Kidney (tissue), 14 donors: ENCODE measurements around the gene FOXA1. TPM values are rescaled to one million over a fixed set of nuclear protein-coding genes. Genes with fewer than 3 reads are reported as not detected.
A peak's percentile ranks its signal among the peaks of the same experiment; 100 is the strongest.

Experiments used
- DNase-seq, 5 donors: peaks; one replicate each; pipeline ENCODE4 v3.0.0-alpha.2; 2013 to 2020
- FAIRE-seq: peaks from 2 replicates; lab custom pipeline; 2012; peaks lifted over from hg19 to GRCh38; lab: Jason Lieb, UNC
- H3K27ac ChIP-seq, 2 donors: one replicate each; pipeline ENCODE4 v1.7.0; 2013; ENCODE audit warnings: low read depth in 2 of 2, low read length in 2 of 2, inconsistent platforms in 1 of 2
- H3K27me3 ChIP-seq: one replicate; pipeline ENCODE4 v1.7.1; 2013; ENCODE audit warnings: low read length, inconsistent platforms; ENCODE audit not compliant: control insufficient read depth, insufficient read depth
- H3K36me3 ChIP-seq, 3 donors: one replicate each; pipeline versions ENCODE4 v1.7.0 to v1.7.1; 2013; ENCODE audit warnings: low read length in 3 of 3, control low read depth in 1 of 3, inconsistent platforms in 1 of 3; ENCODE audit not compliant: insufficient read depth in 3 of 3, control insufficient read depth in 2 of 3
- H3K4me1 ChIP-seq, 3 donors: one replicate each; pipeline versions ENCODE4 v1.7.0 to v1.7.1; 2013; ENCODE audit warnings: low read length in 3 of 3, inconsistent platforms in 1 of 3, low read depth in 1 of 3; ENCODE audit not compliant: control insufficient read depth in 2 of 3, insufficient read depth in 2 of 3
- H3K4me3 ChIP-seq, 3 donors: one replicate each; pipeline versions ENCODE4 v1.7.0 to v1.8.1; 2013; ENCODE audit warnings: low read length in 3 of 3, control low read depth in 1 of 3, inconsistent platforms in 1 of 3
- H3K9ac ChIP-seq, 3 donors: one replicate each; pipeline versions ENCODE4 v1.7.0 to v1.7.1; 2013; ENCODE audit warnings: low read length in 3 of 3, control low read depth in 1 of 3, inconsistent platforms in 1 of 3
- H3K9me3 ChIP-seq, 3 donors: one replicate each; pipeline versions ENCODE4 v1.7.0 to v1.7.1; 2013; ENCODE audit warnings: low read length in 3 of 3, control low read depth in 1 of 3, inconsistent platforms in 1 of 3; ENCODE audit not compliant: control insufficient read depth in 2 of 3, insufficient read depth in 1 of 3
- CTCF ChIP-seq: IDR thresholded peaks from 3 replicates; pipeline ENCODE4 v1.5.1; 2012; ENCODE audit warnings: mild to moderate bottlenecking, moderate library complexity, borderline replicate concordance; ENCODE audit not compliant: insufficient read depth; ENCODE audit errors: extremely low read depth
- intact Hi-C: fragments of 100-400 bp; cut with DNase I; formaldehyde crosslinking; loops from one replicate; pipeline ENCODE4 v1.11.1; 2022
- polyA plus RNA-seq: library from polyadenylated mRNA; stranded (reverse); fragments of 350-450 nt; fragmentation: Illumina TruSeq; extraction: RNeasy Lipid Tissue Mini Kit (QIAGEN cat#74804); gene quantifications from one replicate; pipeline ENCODE4 v1.2.3, GENCODE V29; 2014; ENCODE audit warnings: low read depth, low replicate concordance; ENCODE audit not compliant: insufficient read depth
- total RNA-seq: library from RNA; stranded (reverse); fragmentation: NEBNext Ultra II Directional; extraction: Animal tissue kit (Norgen Biotek cat#: 25700); gene quantifications from one replicate; pipeline ENCODE4 v1.2.1, GENCODE V29; 2021
- donor health status: control.
- donor health status: control.
- donor health status: control.
- donor health status: control.
- donor health status: control.
- donor health status: DM: yes; HTN: yes; CAD: no.
- donor health status: Normal renal cell carcinoma (clear cell type).

Gene FOXA1
- total and polyA plus RNA-seq, 2 donors from 2014 or later, result not detected

- no peak overlapping the region for H3K27ac ChIP-seq
- peaks cover 0 to 16% (median 7%) of the 10 kb centered on the region in 3 donors for H3K9me3 ChIP-seq
- no peaks in the 10 kb centered on the region for H3K4me1 ChIP-seq
- H3K36me3 ChIP-seq, result no peaks in the 10 kb centered on the region
- H3K4me3 ChIP-seq, result no peak overlapping the region
- FAIRE-seq (no peak), DNase-seq (peak in 2 of 5 donors; percentile 30 to 39)
- H3K9ac ChIP-seq, result no peak overlapping the region
- no peak for TF ChIP-seq CTCF
- intact Hi-C loops, result no loop called here
- peaks cover 26% of the 10 kb centered on the region for H3K27me3 ChIP-seq
Observed at GRCh38 chr14:37610945-37611523, 16.0 kb upstream of the FOXA1 start.

- intact Hi-C loops, result no loop called here
- Histone ChIP-seq H3K27ac (no peak overlapping the region), H3K4me1 (no peaks in the 10 kb centered on the region), H3K36me3 (no peaks in the 10 kb centered on the region), H3K9me3 (peaks cover 0 to 3% (median 2%) of the 10 kb centered on the region in 3 donors), H3K27me3 (peaks cover 46% of the 10 kb centered on the region), H3K4me3 (no peak overlapping the region), H3K9ac (no peak overlapping the region)
- no peak for TF ChIP-seq CTCF
- FAIRE-seq (no peak), DNase-seq (no peak)
Observed at GRCh38 chr14:37608649-37609048, 13.6 kb upstream of the FOXA1 start.

- intact Hi-C loops, result no loop called here
- H3K4me3 ChIP-seq, result no peak overlapping the region
- TF ChIP-seq CTCF, result no peak
- no peaks in the 10 kb centered on the region for H3K9me3 ChIP-seq
- H3K4me1 ChIP-seq, result no peaks in the 10 kb centered on the region
- peaks cover 63% of the 10 kb centered on the region for H3K27me3 ChIP-seq
- no peak overlapping the region for H3K27ac ChIP-seq
- no peaks in the 10 kb centered on the region for H3K36me3 ChIP-seq
- FAIRE-seq (no peak), DNase-seq (no peak)
- no peak overlapping the region for H3K9ac ChIP-seq
Observed at GRCh38 chr14:37606678-37607077, 11.6 kb upstream of the FOXA1 start.

GRCh38 chr14:37603688-37604251 is 8.7 kb upstream of the FOXA1 start:
- no peak for TF ChIP-seq CTCF
- FAIRE-seq, result no peak
- intact Hi-C loops, result no loop called here

More at GRCh38 chr14:37603688-37604251, 8.7 kb upstream of the FOXA1 start:
- H3K27me3 ChIP-seq, result peaks cover 73% of the 10 kb centered on the region
- H3K36me3 ChIP-seq, result no peaks in the 10 kb centered on the region
- no peaks in the 10 kb centered on the region for H3K9me3 ChIP-seq
- no peak for DNase-seq
- H3K9ac ChIP-seq, result no peak overlapping the region
- peaks cover 0 to 3% (median 0%) of the 10 kb centered on the region in 3 donors for H3K4me1 ChIP-seq
- no peak overlapping the region for H3K27ac ChIP-seq
- H3K4me3 ChIP-seq, result no peak overlapping the region
